Fibroblast of peridontal ligament (primary cell): ENCODE results near the gene OTUD4.
A peak's percentile ranks its signal among the peaks of the same experiment; 100 is the strongest.
"Not testable (repeated sequence)": the region's sequence is repeated elsewhere in the genome, so short reads cannot be mapped to it uniquely, and the experiment has no call there.

Source experiments
- DNase-seq: peaks from one replicate; pipeline ENCODE4 v3.0.0-alpha.2; 2010; ENCODE audit errors: extremely low read depth

Gene OTUD4, protein sequence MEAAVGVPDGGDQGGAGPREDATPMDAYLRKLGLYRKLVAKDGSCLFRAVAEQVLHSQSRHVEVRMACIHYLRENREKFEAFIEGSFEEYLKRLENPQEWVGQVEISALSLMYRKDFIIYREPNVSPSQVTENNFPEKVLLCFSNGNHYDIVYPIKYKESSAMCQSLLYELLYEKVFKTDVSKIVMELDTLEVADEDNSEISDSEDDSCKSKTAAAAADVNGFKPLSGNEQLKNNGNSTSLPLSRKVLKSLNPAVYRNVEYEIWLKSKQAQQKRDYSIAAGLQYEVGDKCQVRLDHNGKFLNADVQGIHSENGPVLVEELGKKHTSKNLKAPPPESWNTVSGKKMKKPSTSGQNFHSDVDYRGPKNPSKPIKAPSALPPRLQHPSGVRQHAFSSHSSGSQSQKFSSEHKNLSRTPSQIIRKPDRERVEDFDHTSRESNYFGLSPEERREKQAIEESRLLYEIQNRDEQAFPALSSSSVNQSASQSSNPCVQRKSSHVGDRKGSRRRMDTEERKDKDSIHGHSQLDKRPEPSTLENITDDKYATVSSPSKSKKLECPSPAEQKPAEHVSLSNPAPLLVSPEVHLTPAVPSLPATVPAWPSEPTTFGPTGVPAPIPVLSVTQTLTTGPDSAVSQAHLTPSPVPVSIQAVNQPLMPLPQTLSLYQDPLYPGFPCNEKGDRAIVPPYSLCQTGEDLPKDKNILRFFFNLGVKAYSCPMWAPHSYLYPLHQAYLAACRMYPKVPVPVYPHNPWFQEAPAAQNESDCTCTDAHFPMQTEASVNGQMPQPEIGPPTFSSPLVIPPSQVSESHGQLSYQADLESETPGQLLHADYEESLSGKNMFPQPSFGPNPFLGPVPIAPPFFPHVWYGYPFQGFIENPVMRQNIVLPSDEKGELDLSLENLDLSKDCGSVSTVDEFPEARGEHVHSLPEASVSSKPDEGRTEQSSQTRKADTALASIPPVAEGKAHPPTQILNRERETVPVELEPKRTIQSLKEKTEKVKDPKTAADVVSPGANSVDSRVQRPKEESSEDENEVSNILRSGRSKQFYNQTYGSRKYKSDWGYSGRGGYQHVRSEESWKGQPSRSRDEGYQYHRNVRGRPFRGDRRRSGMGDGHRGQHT

DNA sequence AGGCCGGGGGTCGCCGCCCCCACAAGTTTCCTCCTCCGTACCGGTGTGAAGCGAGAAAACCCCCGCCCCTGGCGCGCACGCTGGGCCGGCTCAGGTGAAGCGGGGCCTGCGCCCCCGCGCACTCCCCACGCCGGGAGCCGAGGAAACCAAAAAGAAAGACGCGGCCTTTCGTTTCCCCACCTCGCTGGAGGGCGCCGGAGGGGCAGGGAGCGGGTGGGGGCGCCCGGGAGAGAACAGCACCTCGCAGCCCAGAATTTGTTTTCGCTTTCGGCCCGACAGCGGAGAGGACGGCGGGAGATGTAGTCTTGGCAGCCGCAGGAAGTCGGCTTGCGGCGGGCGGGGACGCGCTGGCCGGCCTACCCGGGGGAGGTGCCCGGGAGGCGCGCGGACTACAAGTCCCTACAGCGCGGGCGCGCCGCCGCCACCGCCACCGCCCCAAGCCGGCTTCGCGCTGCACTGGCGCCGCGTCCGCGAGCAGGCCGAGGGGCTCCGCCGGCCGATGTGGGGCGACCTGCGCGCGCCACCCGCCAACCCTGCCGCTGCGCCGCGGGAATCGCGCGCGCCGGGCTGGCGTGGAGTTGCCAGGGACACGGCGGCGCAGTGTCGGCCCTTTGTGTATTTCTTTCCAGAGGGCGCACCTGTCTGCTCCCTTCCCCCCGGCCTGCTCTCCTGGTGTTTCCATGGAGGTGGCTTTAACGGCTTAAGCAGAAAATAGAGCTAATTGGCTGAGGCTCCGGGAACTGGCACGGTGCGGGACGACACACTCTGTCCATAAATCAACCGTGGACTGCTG, at the start of gene OTUD4:
OTUD4 (minus strand) TSS at position 292 of the 793 bp plus-strand sequence. CDS start 616 bp downstream, outside the sequence.
- DNase-seq, result peak; percentile 89

DNA sequence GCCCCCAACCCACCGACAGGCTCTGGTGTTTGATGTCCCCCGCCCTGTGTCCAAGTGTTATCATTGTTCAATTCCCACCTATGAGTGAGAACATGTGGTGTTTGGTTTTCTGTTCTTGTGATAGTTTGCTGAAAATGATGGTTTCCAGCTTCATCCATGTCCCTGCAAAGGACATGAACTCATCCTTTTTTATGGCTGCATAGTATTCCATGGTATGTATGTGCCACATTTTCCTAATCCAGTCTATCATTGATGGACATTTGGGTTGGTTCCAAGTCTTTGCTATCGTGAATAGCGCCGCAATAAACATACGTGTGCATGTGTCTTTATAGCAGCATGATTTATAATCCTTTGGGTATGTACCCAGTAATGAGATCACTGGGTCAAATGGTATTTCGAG, 42.8 kb upstream of the OTUD4 start:
- DNase-seq, result not testable (repeated sequence)

DNA sequence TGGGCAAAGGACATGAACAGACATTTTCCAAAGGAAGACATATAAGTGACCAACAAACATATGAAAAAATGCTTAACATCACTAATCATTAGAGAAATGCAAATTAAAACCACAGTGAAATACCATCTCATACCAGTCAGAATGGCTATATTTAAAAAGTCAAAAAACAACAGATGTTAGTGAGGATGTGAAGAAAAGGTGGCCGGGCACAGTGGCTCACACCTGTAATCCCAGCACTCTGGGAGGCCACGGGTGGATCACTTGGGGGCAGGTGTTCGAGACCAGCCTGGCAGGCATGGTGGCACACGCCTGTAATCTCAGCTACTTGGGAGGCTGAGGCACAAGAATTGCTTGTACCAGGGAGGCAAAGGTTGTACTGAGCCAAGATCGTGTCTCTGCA, 41.1 kb upstream of the OTUD4 start:
- not testable (repeated sequence) for DNase-seq

DNA sequence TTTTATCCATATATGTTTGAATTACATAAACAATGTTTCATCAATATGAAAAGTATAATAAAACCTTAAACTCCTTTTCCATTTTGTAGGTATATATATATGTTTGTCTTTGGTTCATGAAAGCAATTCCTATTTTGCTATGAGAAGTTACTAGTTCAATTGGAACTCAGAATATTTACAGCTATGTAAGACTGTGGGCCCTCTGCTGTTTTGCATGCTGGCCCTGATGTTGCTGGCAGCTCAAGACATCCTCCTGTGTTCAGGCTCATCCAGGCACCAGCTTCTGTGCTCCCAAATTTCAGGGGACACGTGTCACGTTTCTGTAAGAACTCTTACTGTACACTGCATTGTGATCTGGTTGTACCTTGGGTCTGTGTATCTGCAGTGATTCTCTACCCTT, 38.7 kb upstream of the OTUD4 start:
- DNase-seq, result no peak

DNA sequence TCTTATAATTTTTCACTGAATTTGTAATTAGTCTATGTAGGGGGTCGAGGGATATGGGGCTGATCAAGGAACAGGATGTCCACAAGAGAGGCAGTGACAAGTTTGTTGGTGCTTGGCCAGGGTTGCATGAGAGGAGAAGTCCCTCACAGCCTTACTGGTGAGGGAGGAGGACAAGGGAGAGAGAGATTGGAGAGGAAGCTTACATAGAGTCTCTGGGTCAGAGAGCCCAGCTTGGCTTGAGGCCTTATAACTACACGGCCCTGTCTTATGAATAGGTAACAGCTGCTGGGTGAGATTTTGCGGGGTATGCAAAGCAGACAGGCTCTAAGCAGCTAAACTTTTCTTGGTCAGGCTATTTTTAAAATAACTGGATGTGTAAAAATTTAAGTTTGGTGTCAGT, 37.9 kb upstream of the OTUD4 start:
- DNase-seq, result no peak

DNA sequence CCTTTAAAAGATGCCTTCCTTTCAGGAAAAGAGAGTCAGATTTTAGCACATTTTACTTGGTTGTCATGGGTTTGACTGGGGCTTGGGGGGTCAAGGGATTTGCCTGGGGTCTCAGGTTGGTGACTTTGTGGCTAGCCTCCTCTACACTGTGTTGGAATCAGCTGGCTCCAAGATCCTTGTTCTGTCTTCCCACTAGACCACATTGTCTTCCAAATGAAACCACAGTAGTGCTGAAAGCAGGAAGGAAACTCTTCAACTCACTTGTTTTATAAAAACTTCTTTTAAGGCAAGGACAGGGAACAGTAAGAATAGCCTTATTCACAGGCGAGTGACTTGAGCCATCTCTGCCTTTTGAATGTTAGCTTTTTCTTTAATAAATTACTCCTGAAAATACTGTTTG, 37.0 kb upstream of the OTUD4 start:
- DNase-seq, result no peak

DNA sequence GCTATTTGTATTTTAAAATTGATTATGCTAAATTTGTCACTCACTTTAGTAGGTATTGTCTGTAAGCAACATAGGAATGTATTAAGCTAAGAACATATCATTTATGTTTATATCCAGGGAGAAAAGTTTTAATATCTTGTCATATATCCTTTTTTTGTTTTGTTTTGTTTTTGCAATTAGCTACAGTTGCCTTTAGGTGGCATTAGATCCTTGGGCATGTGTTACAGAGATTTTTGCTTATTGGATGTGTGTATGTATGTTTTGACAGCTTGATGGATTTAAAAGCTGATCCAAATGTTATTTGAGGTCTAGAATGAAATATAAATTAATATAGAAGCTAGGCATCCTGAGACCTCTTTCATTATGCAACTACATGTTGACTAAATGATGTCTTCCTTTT, 36.1 kb upstream of the OTUD4 start:
- peak; percentile 67 for DNase-seq

DNA sequence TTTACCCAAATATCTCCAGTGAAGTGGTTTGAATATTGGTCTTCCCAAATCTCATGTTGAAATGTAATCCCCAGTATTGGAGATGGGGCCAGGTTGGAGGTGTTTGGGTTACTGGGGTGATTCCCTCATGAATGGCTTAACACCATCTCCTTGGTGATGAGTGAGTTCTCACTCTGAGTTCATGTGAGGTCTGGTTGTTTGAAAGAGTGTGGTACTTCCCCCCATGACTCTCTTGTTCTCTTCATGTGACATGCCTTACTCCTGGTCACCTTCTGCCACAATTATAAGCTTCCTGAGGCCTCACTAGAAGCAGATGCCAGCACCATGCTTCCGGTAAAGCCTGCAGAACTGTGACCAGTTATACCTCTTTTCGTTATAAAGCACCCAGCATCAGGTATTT, 32.9 kb upstream of the OTUD4 start:
- DNase-seq, result no peak

DNA sequence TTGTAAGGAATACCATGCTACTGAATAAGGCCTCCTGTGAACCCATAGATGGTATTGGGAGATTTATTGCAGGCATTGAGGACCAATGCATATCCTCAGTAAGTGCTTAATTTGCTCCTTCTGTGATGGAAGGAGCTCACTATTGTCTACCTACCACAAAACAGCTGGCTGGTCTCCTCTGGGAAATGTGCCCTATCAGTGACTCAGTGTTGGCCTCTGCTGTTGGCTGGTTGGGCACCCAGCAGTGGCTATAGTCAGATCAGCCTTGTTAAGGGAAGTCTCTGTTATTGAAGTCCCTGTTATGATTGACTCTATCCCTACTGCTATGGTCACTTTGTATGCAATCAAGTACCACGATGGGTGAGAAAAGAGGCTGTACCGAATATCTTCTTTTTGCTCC, 27.5 kb upstream of the OTUD4 start:
- no peak for DNase-seq

DNA sequence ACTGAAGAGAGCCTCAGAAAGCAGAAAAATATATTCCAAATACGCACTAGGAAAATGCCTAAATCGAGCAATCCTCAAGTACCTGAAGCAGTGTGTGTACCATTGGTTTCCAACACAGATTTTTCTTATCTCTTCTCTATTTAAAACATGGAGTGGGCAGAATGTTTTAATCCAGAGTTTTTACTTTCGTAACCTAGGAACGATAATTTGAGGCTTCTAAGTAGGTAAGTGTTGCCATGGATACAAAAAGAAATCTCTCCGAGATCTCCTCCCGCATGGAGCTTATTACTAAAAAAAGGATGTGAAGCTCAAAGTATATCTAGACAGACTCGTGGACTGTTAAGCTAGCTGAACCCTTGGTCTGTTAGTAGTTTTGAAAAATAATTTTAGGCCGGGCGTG, 23.0 kb upstream of the OTUD4 start:
- no peak for DNase-seq

DNA sequence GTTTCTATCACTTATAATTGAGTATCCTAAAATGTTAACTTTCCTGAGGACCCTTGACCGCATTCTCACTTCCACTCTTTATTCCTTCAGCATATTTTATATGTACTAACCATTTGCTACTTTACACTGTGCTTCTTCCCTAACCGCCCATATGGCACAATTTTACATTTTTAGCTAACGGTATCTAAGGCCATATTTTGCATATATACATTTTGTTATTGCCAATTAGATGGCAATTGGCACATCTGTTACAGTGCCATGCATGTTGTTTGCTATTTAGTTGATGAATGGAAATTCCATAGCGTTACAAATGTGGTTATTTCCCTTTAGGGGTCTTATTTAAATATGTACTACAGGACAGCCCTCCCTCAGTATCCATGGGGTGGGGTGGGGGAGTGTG, 20.0 kb upstream of the OTUD4 start:
- no peak for DNase-seq

DNA sequence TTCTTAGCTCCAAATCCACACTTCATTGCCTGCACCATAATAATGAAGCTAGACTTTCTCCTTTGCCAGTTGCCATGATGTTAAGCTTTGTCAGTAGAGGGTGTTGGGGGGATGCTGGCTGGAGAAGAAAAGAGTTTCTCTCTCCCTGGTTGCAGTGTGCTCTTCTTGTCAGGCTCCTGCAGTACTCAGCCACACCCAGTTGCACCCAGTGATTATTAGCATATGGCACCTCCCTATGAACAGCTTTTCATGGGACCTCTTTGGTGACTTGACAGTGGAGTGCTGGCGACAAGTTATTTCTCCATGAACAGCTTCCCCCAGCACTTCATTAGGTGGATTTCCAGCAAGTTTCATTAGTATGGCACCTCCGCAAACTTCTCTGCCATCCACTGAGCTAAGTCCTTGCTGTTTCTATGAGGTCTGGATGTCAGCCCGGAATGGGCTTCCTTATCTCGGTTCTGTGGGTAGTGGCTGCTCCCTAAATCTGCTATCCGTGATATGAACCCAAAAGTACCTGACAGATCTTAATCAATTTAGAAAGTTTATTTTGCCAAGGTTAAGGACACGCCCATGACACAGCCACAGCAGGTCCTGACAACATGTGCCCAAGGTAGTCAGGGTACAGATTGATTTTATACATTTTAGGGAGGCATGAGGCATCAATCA, 18.8 kb upstream of the OTUD4 start:
- DNase-seq, result no peak

DNA sequence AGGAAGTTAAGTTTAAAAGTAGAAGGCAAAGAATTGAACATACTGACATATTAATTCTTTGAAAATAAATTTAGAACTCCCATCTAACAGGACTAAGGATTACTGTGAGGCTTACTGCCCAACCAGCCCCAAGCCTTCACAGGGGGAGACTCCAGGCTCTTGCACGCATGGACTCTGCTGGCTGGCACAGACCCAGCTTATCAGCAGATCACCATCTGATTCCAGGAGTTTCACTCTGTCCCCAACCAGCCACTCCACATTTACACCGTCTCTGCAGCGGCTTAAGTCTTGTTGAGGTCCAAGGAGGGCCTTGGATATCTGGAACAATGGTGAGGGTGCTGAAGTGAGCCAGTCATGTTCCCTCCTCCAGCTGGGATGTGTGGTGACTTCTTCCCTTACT, 16.4 kb upstream of the OTUD4 start:
- DNase-seq, result no peak

DNA sequence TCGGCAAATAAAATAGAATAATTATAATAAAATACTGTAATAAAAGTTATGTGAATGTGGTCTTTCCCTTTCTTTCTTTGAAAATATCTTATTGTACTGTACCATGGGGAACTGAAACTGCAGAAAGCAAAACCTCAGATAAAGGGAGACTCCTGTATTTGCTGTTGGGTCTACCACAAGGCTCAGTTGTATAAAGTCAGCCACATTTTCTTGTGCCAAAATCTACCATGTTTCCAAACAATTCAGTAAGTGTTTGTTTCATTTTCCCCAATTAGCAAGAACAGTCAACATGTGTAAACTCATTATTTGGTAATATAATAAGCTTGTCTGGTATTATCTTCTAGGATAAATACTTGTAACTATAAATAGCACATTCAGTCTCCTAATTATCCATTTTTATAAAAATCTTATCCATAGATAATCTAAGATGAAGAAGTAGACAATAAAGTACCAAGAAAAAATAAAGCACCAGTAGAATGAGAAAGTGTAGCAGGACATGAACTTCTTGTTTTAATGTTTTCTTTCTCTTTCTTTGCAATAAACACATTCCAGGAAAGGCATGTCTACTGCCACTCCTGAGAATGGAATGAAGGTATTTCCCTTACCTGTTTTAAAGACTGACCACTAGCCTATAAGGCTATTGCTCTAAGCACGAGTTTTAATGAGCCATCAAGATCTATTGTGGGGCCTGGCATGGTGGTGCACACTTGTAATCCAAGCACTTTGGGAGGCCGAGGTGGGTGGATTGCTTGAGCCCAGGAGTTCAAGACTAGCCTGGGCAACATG, 15.0 kb upstream of the OTUD4 start:
- DNase-seq, result no peak

DNA sequence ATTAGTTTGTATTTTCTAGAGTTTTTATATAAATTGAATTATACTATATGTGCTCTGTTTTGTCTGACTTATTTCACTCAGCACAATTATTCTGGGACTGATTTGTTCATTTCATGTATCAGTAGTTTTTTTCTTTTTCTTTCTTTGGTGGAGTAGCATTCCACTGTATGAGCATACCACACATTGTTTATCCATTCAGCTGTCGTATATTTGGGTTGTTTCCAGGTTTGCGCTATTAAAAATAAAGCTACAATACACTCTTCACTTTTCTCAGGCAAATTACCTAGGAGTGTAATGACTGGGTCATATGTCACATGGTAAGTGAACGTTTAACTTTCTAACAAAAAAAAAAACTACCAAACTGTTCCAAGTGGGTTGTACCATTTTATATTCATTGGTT, 9.6 kb upstream of the OTUD4 start:
- DNase-seq, result peak; percentile 10

DNA sequence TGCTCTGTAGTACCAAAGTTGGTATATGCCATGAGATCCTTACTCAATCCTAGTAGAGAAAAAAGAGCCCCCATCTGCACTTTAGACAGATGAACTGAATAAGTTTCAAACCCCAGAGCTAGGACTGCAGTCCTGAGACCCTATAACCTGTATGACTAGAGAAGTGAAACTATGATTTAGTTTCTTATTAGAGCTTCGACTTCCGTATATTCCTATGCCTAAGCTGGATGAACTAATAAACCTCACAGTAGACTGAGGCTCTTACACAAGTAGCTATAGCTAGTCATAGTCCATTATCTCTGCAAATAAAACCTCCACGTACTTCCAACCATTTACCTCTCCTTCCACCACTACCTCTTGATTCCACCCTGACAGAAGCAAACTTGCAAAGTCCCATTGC, 6.3 kb upstream of the OTUD4 start:
- DNase-seq, result no peak

DNA sequence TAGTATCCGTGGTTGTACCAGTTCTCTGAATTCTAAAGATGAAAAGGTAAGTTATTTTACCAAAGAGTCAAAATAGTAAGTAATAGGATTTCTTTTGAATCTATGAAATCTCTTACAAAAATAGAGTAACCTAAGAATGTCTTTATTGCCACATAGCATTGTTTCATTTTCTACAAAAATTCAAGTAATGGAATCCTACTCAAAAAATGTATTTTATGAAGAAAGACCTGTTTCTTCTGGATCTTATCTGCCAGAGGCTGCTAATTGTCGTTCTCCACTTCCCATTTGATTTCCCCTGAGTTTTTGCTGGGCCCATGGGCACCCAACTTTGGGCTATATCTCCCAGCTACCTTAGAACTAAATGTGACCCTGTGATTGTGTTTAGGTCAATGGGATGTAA, 3.2 kb upstream of the OTUD4 start:
- no peak for DNase-seq

DNA sequence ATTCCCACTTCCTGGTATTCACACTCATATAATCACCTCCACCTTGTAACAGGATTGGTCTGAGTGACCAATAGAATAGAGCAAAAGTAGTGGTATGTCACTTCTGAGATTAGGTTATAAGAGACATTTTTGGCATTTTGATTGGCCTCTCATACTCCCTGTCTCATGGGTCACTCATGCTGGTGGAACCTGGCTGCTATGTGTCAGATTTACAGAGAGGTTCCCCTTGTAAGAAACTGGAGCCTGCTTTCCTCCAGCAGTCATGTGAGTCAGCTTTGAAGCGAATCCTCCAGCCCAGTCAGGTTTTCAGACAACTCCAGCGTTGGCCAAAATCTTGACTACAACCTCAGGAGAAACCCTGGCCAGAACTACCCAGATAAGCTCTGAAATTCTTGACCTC, 2.6 kb upstream of the OTUD4 start:
- no peak for DNase-seq

DNA sequence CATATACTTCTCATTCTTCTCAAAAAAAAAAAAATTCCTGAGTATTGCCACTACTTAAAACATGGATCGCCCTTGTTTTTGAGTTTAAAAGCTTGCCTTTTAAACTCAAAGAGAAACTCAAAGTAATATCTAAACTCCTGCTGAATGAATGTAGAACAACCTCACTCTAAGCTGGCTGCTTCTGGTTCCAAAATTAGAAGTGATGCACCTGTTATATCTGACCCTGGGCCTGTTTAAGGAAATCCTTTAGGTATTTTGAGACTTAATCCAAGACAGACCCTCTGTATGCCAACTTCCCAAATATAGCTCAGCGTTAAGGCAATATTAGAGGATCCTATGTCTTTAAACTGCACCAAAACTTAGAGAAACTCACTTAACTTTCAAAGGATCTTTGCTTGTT, 1.8 kb upstream of the OTUD4 start:
- no peak for DNase-seq

DNA sequence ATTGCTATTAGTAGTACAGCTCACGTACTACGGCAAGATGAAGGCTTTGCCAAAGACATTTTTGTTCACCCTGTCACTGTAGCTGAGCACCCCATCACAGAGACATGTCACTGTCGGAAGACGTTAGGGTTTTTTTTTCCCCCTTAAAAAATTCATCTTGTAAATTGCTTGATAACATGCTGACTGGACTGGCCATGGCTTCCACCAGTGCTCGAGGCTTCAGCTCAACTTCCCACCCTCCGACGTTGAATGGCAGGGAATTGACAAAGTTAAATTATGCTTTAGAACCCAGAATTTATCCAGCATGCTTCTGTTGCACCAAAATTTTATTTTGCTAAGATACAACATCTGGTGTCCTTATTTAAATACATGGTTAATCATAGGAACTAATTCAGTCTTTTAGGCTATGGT, 707 bp upstream of the OTUD4 start:
- DNase-seq, result no peak
